ENCODE measurements around the gene DYRK1B.

DYRK1B gene

GRCh38 chr19:39825531-39826076, 8.4 kb downstream of the DYRK1B start:
- TF ChIP-seq CTCF (IDR thresholded peaks at IDR 0.05; ENCODE audit: low read depth, low read length, missing control alignments): no peak
- no peak for DNase-seq
- peaks cover 22% of the 10 kb centered on the region for H3K36me3 ChIP-seq (replicated peaks)
- no peak overlapping the region for H3K27ac ChIP-seq
- in situ Hi-C loops (cut with HindIII; ENCODE audit: low pct_ligation_motif_present, low sequenced_read_pairs): no loop called here
- no peaks in the 10 kb centered on the region for H3K27me3 ChIP-seq (replicated peaks)
- no peak overlapping the region for H3K4me3 ChIP-seq (ENCODE audit: low read depth, low read length)

- TF ChIP-seq CTCF (IDR thresholded peaks at IDR 0.05; ENCODE audit: low read depth, low read length, missing control alignments): no peak
Observed at GRCh38 chr19:39825093-39825463, 8.9 kb downstream of the DYRK1B start.

GRCh38 chr19:39824143-39825092, 9.5 kb downstream of the DYRK1B start:
- Histone ChIP-seq H3K27me3 (replicated peaks) (no peaks in the 10 kb centered on the region), H3K36me3 (replicated peaks) (peaks cover 12% of the 10 kb centered on the region), H3K27ac (peak overlapping the region; percentile 9), H3K4me3 (ENCODE audit: low read depth, low read length) (peak overlapping the region; percentile 81)
- in situ Hi-C loops (cut with HindIII; ENCODE audit: low pct_ligation_motif_present, low sequenced_read_pairs): no loop called here
- DNase-seq: peak; percentile 93
- no peak for TF ChIP-seq CTCF (IDR thresholded peaks at IDR 0.05; ENCODE audit: low read depth, low read length, missing control alignments)

More at GRCh38 chr19:39825093-39825463, 8.9 kb downstream of the DYRK1B start:
- Histone ChIP-seq H3K27me3 (replicated peaks) (no peaks in the 10 kb centered on the region), H3K4me3 (ENCODE audit: low read depth, low read length) (peak overlapping the region; percentile 29), H3K36me3 (replicated peaks) (peaks cover 18% of the 10 kb centered on the region), H3K27ac (no peak overlapping the region)
- in situ Hi-C loops (cut with HindIII; ENCODE audit: low pct_ligation_motif_present, low sequenced_read_pairs): no loop called here
- DNase-seq: no peak

GRCh38 chr19:39823686-39824085, 10.3 kb downstream of the DYRK1B start:
- Histone ChIP-seq H3K27ac (no peak overlapping the region), H3K36me3 (replicated peaks) (peaks cover 11% of the 10 kb centered on the region), H3K27me3 (replicated peaks) (no peaks in the 10 kb centered on the region), H3K4me3 (ENCODE audit: low read depth, low read length) (peak overlapping the region; percentile 81)
- in situ Hi-C loops (cut with HindIII; ENCODE audit: low pct_ligation_motif_present, low sequenced_read_pairs): no loop called here
- TF ChIP-seq CTCF (IDR thresholded peaks at IDR 0.05; ENCODE audit: low read depth, low read length, missing control alignments): no peak
- DNase-seq: no peak

GRCh38 chr19:39820696-39821095, 13.3 kb downstream of the DYRK1B start:
- Histone ChIP-seq H3K27me3 (replicated peaks) (no peaks in the 10 kb centered on the region), H3K4me3 (ENCODE audit: low read depth, low read length) (no peak overlapping the region), H3K27ac (no peak overlapping the region), H3K36me3 (replicated peaks) (peaks cover 1% of the 10 kb centered on the region)
- DNase-seq: no peak
- TF ChIP-seq CTCF (IDR thresholded peaks at IDR 0.05; ENCODE audit: low read depth, low read length, missing control alignments): no peak
- in situ Hi-C loops (cut with HindIII; ENCODE audit: low pct_ligation_motif_present, low sequenced_read_pairs): no loop called here
